T-cell (primary cell): ENCODE data around the gene FILIP1L. TPM values are rescaled to one million over a fixed set of nuclear protein-coding genes. Genes with fewer than 3 reads are reported as not detected.
A peak's percentile ranks its signal among the peaks of the same experiment; 100 is the strongest.

Experiments
- ATAC-seq, 4 experiments: fragments of 200-7000 bp in 3 of 4; fragments of 150-1000 bp in 1 of 4; cut with Tn5 transposase; replicated peaks in 1 of 4; 1 replicate in 3 of 4; 2 replicates in 1 of 4; pipeline ENCODE4 v1.10.0; 2021; ENCODE audit warnings: moderate library complexity in 3 of 4, mild to moderate bottlenecking in 2 of 4, moderate number of reproducible peaks in 1 of 4
- CTCF ChIA-PET, 2 donors: fragments of 300-600 bp; sonication (Branson Sonifier 250); formaldehyde crosslinking; loops; one replicate each; lab custom pipeline; 2022; ENCODE audit warnings: antibody characterized with exemption in 2 of 2; lab: Charles Lee
- POLR2A ChIA-PET, 2 donors: fragments of 300-600 bp; sonication (Branson Sonifier 250); formaldehyde crosslinking; loops; one replicate each; lab custom pipeline; 2022; ENCODE audit warnings: antibody characterized with exemption in 2 of 2; lab: Charles Lee
- DNase-seq, 35 experiments: peaks; one replicate each; pipeline versions ENCODE4 v3.0.0 to v3.0.0-alpha.2; 2013 to 2023
- H3K27ac ChIP-seq: one replicate; pipeline ENCODE4 v1.5.1; 2013; ENCODE audit warnings: low read length
- H3K27me3 ChIP-seq, 2 experiments: replicated peaks in 1 of 2; 1 replicate in 1 of 2; 2 replicates in 1 of 2; pipeline versions ENCODE4 v1.6.1 to v1.7.0; 2013; ENCODE audit warnings: low read length in 1 of 2, mixed read lengths in 1 of 2; ENCODE audit not compliant: control insufficient read depth in 2 of 2, insufficient read depth in 2 of 2; ENCODE audit errors: extremely low read depth in 1 of 2
- H3K36me3 ChIP-seq, 2 donors: 1 replicate in 1 of 2; 2 replicates in 1 of 2; pipeline versions ENCODE4 v1.6.1 to v1.7.0; 2013; ENCODE audit warnings: low read length in 1 of 2; ENCODE audit not compliant: control insufficient read depth in 2 of 2, insufficient read depth in 1 of 2; ENCODE audit errors: extremely low read depth in 1 of 2
- H3K4me1 ChIP-seq, 2 experiments: 1 replicate in 1 of 2; 2 replicates in 1 of 2; pipeline versions ENCODE4 v1.6.1 to v1.7.0; 2013; ENCODE audit warnings: low read length in 2 of 2, mixed read lengths in 1 of 2; ENCODE audit not compliant: insufficient read depth in 2 of 2, control insufficient read depth in 1 of 2; ENCODE audit errors: extremely low read depth in 1 of 2
- H3K4me3 ChIP-seq, 2 donors: 1 replicate in 1 of 2; 2 replicates in 1 of 2; pipeline versions ENCODE4 v1.5.1 to v1.7.0; 2013; ENCODE audit warnings: mild to moderate bottlenecking in 2 of 2, low read length in 1 of 2, moderate library complexity in 1 of 2; ENCODE audit not compliant: control insufficient read depth in 1 of 2; ENCODE audit errors: extremely low read depth in 1 of 2
- H3K9me3 ChIP-seq: 2 replicates; pipeline ENCODE4 v1.7.0; 2013
- H3K27ac Mint-ChIP-seq, 2 donors: one replicate each; pipeline ENCODE4 v1.8.0; 2020 to 2021; ENCODE audit warnings: mild to moderate bottlenecking in 2 of 2, mixed read lengths in 2 of 2
- H3K27me3 Mint-ChIP-seq, 2 donors: one replicate each; pipeline ENCODE4 v1.8.0; 2021 to 2022; ENCODE audit warnings: mixed read lengths in 2 of 2
- H3K36me3 Mint-ChIP-seq: one replicate; pipeline ENCODE4 v1.8.0; 2021; ENCODE audit warnings: mixed read lengths
- H3K4me1 Mint-ChIP-seq, 3 donors: one replicate each; pipeline ENCODE4 v1.8.0; 2020 to 2022; ENCODE audit warnings: mixed read lengths in 3 of 3, mild to moderate bottlenecking in 1 of 3
- H3K4me3 Mint-ChIP-seq, 3 donors: one replicate each; pipeline ENCODE4 v1.8.0; 2020 to 2022; ENCODE audit warnings: mild to moderate bottlenecking in 3 of 3, mixed read lengths in 3 of 3, moderate library complexity in 3 of 3
- H3K9me3 Mint-ChIP-seq, 3 donors: one replicate each; pipeline ENCODE4 v1.8.0; 2020 to 2022; ENCODE audit warnings: mixed read lengths in 3 of 3
- WGBS: methylation state at CpG from one replicate; pipeline ENCODE4 v1.1.5; 2013; ENCODE audit warnings: missing lambda C conversion rate; ENCODE audit not compliant: insufficient coverage; 5-methylcytosine and 5-hydroxymethylcytosine counted together
- total RNA-seq, 35 experiments: library from RNA in 6 of 35; stranded (reverse) in 6 of 35; fragments of 120-200 nt in 1 of 35; gene quantifications; one replicate each; pipeline versions ENCODE4 v1.2.1 to v1.2.4 and lab custom pipeline; 2013 to 2026

Gene FILIP1L
- total RNA-seq, 5 donors from 2014 or later (not counting 1 experiment from before 2014, with no cell fraction given), result 0.10 to 0.38 (median 0.27) TPM; not detected in 1

DNA sequence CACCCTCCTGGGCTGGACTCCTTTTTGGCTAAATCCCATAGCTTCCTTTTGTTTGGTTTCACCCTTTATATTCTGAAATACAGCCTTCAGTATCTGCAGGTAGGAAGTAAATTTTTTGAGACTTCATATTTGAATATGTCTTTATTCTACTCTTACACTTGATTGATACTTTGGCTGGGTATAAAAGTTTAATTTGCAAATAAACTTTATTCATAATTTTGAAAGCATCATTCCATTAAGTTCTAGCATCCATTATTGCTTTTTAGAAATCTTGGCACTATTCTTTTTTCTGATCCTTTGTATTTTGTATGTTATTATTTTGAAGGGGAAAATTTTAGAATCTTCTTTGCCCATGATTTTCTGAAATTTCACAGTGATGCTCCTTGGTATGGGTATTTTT lies 41.3 kb upstream of the FILIP1L start:
- H3K27ac Mint-ChIP-seq, result no peak overlapping the region
- peaks cover 63% of the 10 kb centered on the region for H3K36me3 Mint-ChIP-seq
- POLR2A ChIA-PET, result no interaction called here

DNA sequence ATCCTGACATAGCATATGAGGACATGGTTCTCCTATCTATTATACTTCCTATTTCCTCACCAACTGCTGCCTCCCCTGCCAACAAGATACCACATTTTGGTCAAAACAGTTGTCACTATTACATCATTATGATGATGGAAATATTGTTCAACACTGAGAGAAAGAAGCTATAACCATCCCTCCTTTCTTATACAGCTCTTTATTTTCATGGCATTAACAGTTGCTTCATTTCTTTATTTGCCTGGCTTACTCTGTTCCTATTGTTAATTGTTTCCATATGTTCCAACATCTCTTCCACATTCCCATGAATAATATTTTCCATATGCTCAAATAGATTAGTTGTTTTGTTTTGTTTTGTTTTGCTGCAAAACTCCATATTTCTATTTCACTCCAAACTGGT lies 40.8 kb upstream of the FILIP1L start:
- Mint-ChIP-seq H3K9me3 (peaks cover 15 to 26% (median 16%) of the 10 kb centered on the region in 3 donors), H3K36me3 (peaks cover 62% of the 10 kb centered on the region), H3K4me1 (no peaks in the 10 kb centered on the region), H3K27me3 (no peaks in the 10 kb centered on the region), H3K4me3 (no peak overlapping the region), H3K27ac (no peak overlapping the region)
- DNase-seq (no peak), ATAC-seq (no peak)
- ChIA-PET CTCF (interaction anchor here in 1 of 2 donors (0.6 kb wide), 1 partner anchor 437 kb away, joined by 5 read pairs; no protein-coding TSS in a partner anchor), POLR2A (no interaction called here)
- Histone ChIP-seq H3K27me3 (no peaks in the 10 kb centered on the region), H3K4me3 (no peak overlapping the region), H3K4me1 (no peaks in the 10 kb centered on the region), H3K9me3 (no peaks in the 10 kb centered on the region), H3K36me3 (peaks cover 0 to 4% of the 10 kb centered on the region in 2 donors), H3K27ac (no peak overlapping the region)

More for the DNA sequence above, 41.3 kb upstream of the FILIP1L start:
- no peak overlapping the region for H3K4me3 Mint-ChIP-seq
- H3K27ac ChIP-seq, result no peak overlapping the region
- H3K9me3 Mint-ChIP-seq, result peaks cover 15 to 26% (median 16%) of the 10 kb centered on the region in 3 donors
- H3K36me3 ChIP-seq, result peaks cover 0 to 4% of the 10 kb centered on the region in 2 donors
- H3K27me3 ChIP-seq, result no peaks in the 10 kb centered on the region
- H3K4me1 Mint-ChIP-seq, result no peaks in the 10 kb centered on the region
- H3K27me3 Mint-ChIP-seq, result no peaks in the 10 kb centered on the region
- no peaks in the 10 kb centered on the region for H3K4me1 ChIP-seq
- no peak overlapping the region for H3K4me3 ChIP-seq
- no peaks in the 10 kb centered on the region for H3K9me3 ChIP-seq
- CTCF ChIA-PET, result interaction anchor here in 1 of 2 donors (0.6 kb wide), 1 partner anchor 39 kb away, joined by 4 read pairs; no protein-coding TSS in a partner anchor
- ATAC-seq (no peak), DNase-seq (no peak)

DNA sequence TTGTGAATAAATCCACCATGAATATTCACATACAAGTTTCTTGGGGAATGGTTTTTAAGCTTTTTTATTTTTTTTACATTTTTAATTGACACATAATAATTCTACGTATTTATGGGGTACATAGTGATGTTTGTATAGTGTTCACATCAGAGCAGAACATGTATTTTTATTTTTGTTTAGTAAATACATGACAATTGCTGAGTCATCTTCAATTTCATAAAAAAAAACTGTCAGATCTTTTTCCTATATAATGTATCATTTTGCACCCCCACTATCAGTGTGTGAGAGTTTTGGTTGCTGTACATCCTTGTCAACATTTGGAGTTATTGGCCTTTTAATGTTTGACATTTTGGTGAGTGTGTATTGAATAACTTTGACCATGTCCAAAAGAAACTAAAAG lies 39.9 kb upstream of the FILIP1L start:
- H3K4me3 ChIP-seq, result no peak overlapping the region
- Mint-ChIP-seq H3K27ac (no peak overlapping the region), H3K27me3 (no peaks in the 10 kb centered on the region), H3K4me1 (no peaks in the 10 kb centered on the region), H3K9me3 (peaks cover 15 to 26% (median 16%) of the 10 kb centered on the region in 3 donors), H3K4me3 (no peak overlapping the region), H3K36me3 (peaks cover 68% of the 10 kb centered on the region)
- no peaks in the 10 kb centered on the region for H3K4me1 ChIP-seq
- H3K9me3 ChIP-seq, result no peaks in the 10 kb centered on the region
- ChIA-PET POLR2A (no interaction called here), CTCF (no interaction called here)
- H3K27ac ChIP-seq, result no peak overlapping the region
- no CpG with 5 or more reads among the region's 1 CpG for WGBS
- peaks cover 0 to 4% of the 10 kb centered on the region in 2 donors for H3K36me3 ChIP-seq
- DNase-seq, result no peak
- no peak for ATAC-seq
- no peaks in the 10 kb centered on the region for H3K27me3 ChIP-seq

DNA sequence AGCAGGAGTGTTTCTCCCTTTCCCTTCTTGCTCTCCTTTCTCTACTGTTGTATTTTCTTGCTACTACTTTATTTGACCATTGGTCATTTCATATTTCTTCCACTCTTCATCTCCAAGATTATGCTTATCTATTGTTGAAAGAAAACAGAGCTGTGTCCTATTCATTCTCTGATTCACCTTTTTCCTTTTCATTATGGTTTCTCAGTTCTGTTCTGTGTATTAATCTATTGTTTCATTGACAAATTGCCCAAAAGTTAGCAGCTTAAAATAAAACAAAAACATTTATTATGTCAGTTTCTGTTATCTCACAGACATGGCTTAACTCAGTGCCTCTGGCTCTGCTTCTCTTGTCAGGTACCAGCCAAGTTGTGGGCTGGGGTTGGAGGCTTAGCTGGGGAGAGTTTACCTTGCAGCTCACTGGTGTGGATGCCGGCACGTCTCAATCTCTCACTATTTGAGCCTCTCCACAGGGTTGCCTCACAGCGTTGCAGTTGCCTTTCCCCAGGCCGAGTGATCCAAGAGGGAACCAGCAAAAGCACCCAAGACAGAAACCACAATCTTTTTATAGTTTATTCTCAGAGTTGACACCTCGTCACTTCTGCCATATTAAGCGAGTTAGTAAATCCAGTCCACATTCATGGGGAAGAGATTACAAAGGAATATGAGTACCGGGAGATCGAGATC lies 36.9 kb upstream of the FILIP1L start:
- CTCF ChIA-PET, result no interaction called here
- H3K4me1 ChIP-seq, result no peaks in the 10 kb centered on the region
- Mint-ChIP-seq H3K4me1 (no peaks in the 10 kb centered on the region), H3K27me3 (no peaks in the 10 kb centered on the region), H3K27ac (no peak overlapping the region), H3K4me3 (no peak overlapping the region), H3K36me3 (peaks cover 60% of the 10 kb centered on the region), H3K9me3 (peaks cover 9 to 20% (median 11%) of the 10 kb centered on the region in 3 donors)
- H3K27me3 ChIP-seq, result no peaks in the 10 kb centered on the region
- H3K4me3 ChIP-seq, result no peak overlapping the region
- POLR2A ChIA-PET, result no interaction called here
- peaks cover 0 to 8% of the 10 kb centered on the region in 2 donors for H3K36me3 ChIP-seq
- H3K9me3 ChIP-seq, result no peaks in the 10 kb centered on the region
- no peak overlapping the region for H3K27ac ChIP-seq
- no peak for DNase-seq
- WGBS, result 94% methylated on average over 5 of the region's 8 CpGs
- ATAC-seq, result no peak

DNA sequence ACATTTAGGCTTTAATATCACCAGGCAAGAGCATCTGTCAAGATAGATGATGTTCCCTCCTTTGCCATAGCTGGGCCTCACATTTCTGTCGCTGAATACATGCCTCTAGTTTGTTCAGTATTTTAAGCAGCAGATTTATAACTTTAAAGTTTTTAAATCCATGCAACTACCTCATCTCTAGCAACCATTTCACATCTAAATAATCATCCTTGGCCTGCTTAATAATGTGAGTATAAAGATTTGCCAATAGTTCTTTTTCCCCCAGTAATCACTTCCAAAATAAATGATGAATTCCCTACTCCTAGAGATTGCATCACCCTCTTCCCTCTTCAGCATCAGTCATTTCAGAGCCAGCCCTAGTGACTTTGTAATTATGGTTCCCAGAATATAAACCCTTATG lies 36.2 kb upstream of the FILIP1L start:
- Mint-ChIP-seq H3K4me3 (no peak overlapping the region), H3K9me3 (peaks cover 6 to 15% (median 11%) of the 10 kb centered on the region in 3 donors)

DNA sequence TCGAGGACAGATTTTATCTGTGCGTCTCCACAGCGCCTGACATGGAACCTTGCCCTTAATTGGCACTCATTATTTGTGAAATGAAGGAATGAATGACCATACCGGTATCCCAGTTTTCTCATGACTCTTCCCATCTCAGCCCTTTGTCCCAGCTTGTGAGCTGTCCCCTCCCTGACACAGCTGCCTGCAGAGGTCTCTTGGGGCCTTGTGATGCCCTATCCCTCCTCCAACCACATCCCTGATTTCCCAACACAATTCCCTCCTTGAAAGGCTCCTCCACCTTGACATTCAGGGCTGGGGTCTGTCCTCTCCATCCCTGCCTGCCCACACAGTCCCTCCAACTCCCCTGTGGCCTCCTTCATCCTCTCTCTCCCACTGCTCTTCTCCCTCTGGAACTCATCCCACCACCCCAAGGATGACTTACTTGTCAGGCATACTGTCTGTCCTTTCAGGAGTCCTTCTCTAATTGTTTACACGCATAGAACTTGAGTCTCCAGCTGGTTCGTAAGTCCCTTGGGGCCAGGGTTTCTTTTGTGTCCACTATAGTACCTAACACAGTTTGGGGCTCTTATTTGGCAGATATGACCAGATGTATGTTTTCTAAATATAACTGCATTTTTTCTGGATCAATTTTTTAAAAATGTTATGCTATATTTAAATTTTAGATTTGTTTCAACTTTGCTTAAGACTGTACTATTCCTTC lies 35.6 kb upstream of the FILIP1L start:
- Mint-ChIP-seq H3K4me1 (no peaks in the 10 kb centered on the region), H3K9me3 (peaks cover 0 to 9% (median 5%) of the 10 kb centered on the region in 3 donors), H3K36me3 (peaks cover 56% of the 10 kb centered on the region), H3K27ac (peak overlapping the region in 1 of 2 donors; percentile 5), H3K27me3 (no peaks in the 10 kb centered on the region), H3K4me3 (no peak overlapping the region)
- CTCF ChIA-PET, result no interaction called here
- Histone ChIP-seq H3K27me3 (no peaks in the 10 kb centered on the region), H3K4me3 (no peak overlapping the region), H3K27ac (no peak overlapping the region), H3K9me3 (no peaks in the 10 kb centered on the region), H3K36me3 (peaks cover 0 to 8% of the 10 kb centered on the region in 2 donors), H3K4me1 (no peaks in the 10 kb centered on the region)
- WGBS, result 100% methylated on average over 2 of the region's 6 CpGs
- no peak for ATAC-seq
- no peak for DNase-seq
- POLR2A ChIA-PET, result interaction anchor here in 1 of 2 donors (0.5 kb wide), 1 partner anchor 129 kb away, joined by 6 read pairs; no protein-coding TSS in a partner anchor

More for the DNA sequence above, 36.2 kb upstream of the FILIP1L start:
- Histone ChIP-seq H3K9me3 (no peaks in the 10 kb centered on the region), H3K27ac (no peak overlapping the region), H3K27me3 (no peaks in the 10 kb centered on the region), H3K4me3 (no peak overlapping the region), H3K4me1 (no peaks in the 10 kb centered on the region), H3K36me3 (peaks cover 0 to 8% of the 10 kb centered on the region in 2 donors)
- peaks cover 60% of the 10 kb centered on the region for H3K36me3 Mint-ChIP-seq
- DNase-seq (no peak), ATAC-seq (no peak)
- CTCF ChIA-PET, result no interaction called here
- WGBS, result no CpG with 5 or more reads among the region's 1 CpG
- POLR2A ChIA-PET, result no interaction called here
- H3K27ac Mint-ChIP-seq, result no peak overlapping the region
- H3K27me3 Mint-ChIP-seq, result no peaks in the 10 kb centered on the region
- H3K4me1 Mint-ChIP-seq, result no peaks in the 10 kb centered on the region
